ENCODE measurements around the gene ONECUT1.

Gene ONECUT1

DNA sequence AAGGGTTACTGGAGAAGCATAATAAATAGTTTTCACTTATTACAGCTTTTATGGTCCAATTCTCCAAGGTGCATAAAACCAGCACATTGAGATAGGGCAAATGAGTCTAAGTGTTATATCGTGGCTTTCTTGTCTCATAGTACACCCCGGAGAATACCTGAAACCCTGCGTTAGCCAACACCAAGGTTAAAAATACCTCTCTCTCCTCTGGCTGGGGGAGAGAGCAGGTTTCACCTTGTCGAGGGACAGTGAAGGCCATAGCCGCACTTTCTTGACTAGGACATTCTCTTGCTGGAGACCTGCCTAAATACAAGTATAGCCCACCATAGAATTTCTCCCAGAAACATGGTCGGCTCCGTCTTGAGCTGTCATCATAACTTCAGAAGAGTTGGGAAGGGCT lies 59.5 kb downstream of the ONECUT1 start:
- no peak for FAIRE-seq

DNA sequence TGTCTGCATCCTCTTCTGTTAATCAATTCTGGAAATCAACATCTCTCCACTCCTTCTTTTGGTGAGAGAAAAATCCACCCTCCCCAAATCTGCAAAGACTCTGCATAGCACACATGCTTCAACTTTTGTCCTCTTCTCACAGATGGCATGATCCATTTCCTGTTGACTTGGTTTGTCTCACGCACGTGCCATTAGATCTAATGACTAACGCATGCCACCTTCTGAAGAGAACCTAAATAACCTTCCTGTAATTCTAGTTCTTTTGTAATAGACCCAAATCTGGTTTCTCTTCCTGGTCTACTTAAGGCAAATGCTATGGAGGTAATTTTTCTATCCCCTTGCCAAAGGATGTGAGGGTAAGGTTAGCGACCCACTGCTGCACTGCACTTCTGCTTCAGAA lies 60.0 kb downstream of the ONECUT1 start:
- FAIRE-seq: no peak

DNA sequence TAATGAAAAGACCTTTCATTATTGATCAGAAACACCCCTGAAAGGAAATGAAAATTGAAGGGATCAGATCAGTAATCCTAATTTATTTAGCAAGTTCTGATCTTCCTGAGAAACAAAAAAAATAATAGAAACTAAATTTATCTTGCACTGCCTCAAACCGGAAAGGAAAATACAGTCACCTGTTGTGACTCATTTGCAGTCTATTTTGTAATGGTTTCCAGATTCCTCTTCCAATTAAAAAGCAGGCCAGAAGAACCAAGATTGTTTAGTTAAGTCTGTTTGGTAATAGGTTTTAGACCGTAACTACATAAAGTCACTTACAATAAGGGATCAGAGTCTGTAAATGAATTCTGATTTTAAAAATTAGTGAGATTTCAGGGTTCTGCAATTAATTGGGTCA lies 61.2 kb downstream of the ONECUT1 start:
- FAIRE-seq: no peak

GRCh38 chr15:52727815-52728214 lies 62.3 kb downstream of the ONECUT1 start:
- FAIRE-seq: no peak

DNA sequence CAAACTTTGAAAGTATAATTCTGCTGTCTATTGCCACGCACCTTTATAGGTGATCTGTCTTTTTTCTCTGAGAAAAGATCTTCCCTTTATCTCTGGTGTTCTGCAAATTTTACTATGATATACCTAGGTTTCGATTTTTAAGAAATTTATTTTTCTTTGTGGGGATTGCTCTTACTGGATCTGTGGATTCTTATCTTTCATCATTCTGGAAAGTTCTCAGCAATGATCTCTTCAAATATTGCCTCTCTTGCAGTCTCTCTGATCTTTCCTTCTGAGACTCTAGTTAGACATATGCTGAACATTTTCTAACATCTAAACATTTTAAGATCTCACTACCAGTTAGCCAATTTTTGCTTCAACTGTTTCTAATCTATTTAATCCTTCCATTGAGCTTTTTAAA lies 63.9 kb downstream of the ONECUT1 start:
- no peak for FAIRE-seq

GRCh38 chr15:52718551-52718950 lies 71.6 kb downstream of the ONECUT1 start:
- no peak for FAIRE-seq

- no peak for FAIRE-seq
These were observed 72.2 kb downstream of the ONECUT1 start for GRCh38 chr15:52717924-52718323.

DNA sequence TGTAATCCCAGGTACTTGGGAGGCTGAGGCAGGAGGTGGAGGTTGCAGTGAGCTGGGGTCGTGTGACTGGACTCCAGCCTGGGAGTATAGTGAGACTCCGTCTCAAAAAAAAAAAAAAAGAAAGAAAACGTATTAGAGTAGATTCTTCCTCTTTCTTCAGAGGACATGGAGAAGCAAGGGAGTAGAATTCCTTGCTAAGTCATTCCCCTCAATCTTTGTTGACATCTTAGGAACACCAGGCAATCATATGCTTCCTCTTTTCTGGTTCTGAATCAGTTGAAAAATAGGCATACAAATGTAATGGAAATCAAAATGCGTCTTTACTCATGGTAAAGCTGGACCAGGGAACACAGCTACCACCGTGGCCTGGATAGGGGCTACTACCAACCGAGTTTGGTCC lies 72.7 kb downstream of the ONECUT1 start:
- FAIRE-seq: no peak

GRCh38 chr15:52716536-52716935 lies 73.6 kb downstream of the ONECUT1 start:
- FAIRE-seq: no peak

DNA sequence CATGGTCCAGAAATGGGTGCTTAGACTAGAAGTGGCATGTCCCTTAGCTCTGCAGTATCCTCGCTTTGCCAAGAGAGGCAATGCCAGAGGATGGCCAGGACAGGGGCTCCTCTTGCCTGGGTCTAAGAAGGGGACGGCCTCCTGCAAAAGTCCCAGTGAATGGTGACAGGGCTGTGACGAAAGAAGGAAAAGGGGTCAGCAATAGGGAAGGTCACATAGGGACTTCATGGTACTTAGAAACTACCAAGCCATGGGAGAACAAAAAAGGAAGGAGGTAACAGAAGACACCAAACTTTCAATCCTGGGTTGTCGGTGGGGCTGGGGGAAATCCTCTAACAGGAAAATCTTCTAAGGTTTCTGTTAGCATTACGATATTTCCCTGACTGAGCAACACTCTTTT lies 74.7 kb downstream of the ONECUT1 start:
- FAIRE-seq: no peak

GRCh38 chr15:52714968-52715367 lies 75.2 kb downstream of the ONECUT1 start:
- FAIRE-seq: no peak

- FAIRE-seq: no peak
These were observed 79.3 kb downstream of the ONECUT1 start for GRCh38 chr15:52710708-52711389.

DNA sequence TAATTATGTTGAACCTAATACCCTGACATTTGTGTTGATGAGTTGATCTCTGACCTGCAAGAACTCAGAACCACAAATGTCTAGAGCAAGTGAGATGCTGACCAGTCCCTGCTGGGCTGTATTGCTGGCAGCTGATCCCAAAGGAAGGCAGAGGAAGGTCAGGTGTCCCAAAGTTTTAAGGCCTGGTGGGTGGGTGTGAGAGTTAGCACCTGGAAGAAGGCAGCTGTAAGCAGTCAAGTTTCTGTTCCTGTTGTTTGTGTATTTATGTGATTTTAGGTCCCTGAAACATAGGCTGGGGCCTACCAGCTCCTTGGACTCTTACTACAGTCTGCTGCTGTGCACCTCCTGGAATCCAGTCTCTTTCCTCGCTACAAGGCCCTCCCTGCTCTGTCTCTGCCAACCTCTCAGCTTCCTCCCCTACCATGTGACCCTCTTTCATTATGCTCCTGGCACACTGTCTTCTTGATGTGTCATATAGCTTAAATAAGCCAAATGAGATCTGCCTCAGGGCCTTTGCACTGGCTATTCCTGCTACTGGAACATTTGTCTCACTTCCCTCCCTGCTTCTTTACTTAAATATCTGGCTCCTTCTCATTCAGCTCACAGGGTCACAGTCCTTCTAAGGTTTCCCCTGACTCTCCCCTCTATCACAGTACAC lies 80.0 kb downstream of the ONECUT1 start:
- no peak for FAIRE-seq

DNA sequence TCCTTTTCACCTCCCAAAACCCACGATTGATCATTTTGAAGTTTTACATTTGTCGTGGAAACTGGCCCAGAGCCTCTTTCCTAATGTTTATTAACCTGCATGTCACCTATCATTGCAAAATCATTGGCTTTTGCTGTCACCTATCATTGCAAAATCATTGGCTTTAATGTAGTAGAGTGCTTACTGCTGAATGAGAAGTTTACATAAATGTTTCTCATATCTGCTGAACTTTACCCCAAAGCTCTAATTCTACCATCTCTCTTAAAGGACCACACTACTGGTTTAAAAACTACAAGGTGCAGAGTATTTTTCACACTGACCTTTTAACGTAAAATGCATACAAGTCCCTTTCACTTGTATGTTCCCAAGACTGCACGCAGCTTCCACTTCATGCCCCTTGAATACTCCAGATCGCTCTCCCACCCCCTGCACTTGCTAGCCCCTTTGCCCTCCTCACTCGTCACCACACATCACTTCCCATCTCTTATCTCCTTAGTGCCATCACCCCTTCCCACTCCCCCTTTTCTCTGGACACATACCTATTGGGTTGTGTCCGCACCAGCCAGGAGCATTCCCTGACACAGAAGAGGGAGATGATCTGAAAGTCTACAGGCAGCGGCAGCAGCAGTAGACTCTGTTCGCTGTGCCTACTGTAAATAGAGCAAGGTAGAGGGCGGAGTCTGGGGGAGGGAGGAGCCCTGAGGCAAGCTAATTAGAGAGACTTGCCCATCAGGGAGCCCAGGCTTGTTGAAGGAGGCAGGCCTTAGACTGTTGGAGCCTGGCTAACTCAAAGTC lies 80.8 kb downstream of the ONECUT1 start:
- no peak for FAIRE-seq
